A673 (cell line): ENCODE results near the gene UPK2. TPM values are rescaled to one million over a fixed set of nuclear protein-coding genes. Genes with fewer than 3 reads are reported as not detected.

Source experiments
- BruUV-seq: library from RNA; stranded (reverse); fragments of 400-500 nt; replicated peaks from 2 replicates; lab custom pipeline; 2021; lab: Mats Ljungman, UMichigan
- CTCF ChIA-PET: fragments of 300-600 bp; sonication (Branson Sonifier 250); formaldehyde crosslinking; loops from one replicate; lab custom pipeline; 2022; ENCODE audit warnings: antibody characterized with exemption; lab: Charles Lee
- POLR2A ChIA-PET: fragments of 300-600 bp; sonication (Branson Sonifier 250); formaldehyde crosslinking; loops from one replicate; lab custom pipeline; 2022; ENCODE audit warnings: antibody characterized with exemption; ENCODE audit not compliant: low non-redundant PET; lab: Charles Lee
- DNase-seq: peaks from one replicate; pipeline ENCODE4 v3.0.0-alpha.2; 2015; ENCODE audit warnings: low spot score
- H3K27ac ChIP-seq: fragments of 200-600 bp; sonication (generic); 2 replicates; pipeline ENCODE4 v1.5.1; 2016; ENCODE audit warnings: mixed run types, low read depth, mild to moderate bottlenecking, mixed read lengths, antibody characterized with exemption, low read length; ENCODE audit not compliant: poor library complexity, severe bottlenecking
- H3K27me3 ChIP-seq: fragments of 200-600 bp; sonication (generic); replicated peaks from 2 replicates; pipeline ENCODE4 v1.6.1; 2017; ENCODE audit warnings: mixed run types, low read depth, mild to moderate bottlenecking, mixed read lengths, antibody characterized with exemption, low read length; ENCODE audit not compliant: insufficient read depth, poor library complexity
- H3K36me3 ChIP-seq: fragments of 200-600 bp; sonication (generic); 2 replicates; pipeline ENCODE4 v1.6.1; 2016; ENCODE audit warnings: mixed run types, mild to moderate bottlenecking, mixed read lengths, antibody characterized with exemption, low read length; ENCODE audit not compliant: insufficient read depth, poor library complexity, severe bottlenecking
- H3K4me1 ChIP-seq: fragments of 200-600 bp; sonication (generic); 2 replicates; pipeline ENCODE4 v1.6.1; 2017; ENCODE audit warnings: mixed run types, mild to moderate bottlenecking, mixed read lengths, antibody characterized with exemption, low read length; ENCODE audit not compliant: insufficient read depth, poor library complexity, severe bottlenecking
- H3K4me3 ChIP-seq: fragments of 200-600 bp; sonication (generic); 2 replicates; pipeline ENCODE4 v1.5.1; 2016; ENCODE audit warnings: low read depth, mixed run types, mild to moderate bottlenecking, mixed read lengths, low read length; ENCODE audit not compliant: poor library complexity, severe bottlenecking
- H3K9me3 ChIP-seq: fragments of 200-600 bp; sonication (generic); 2 replicates; pipeline ENCODE4 v1.6.1; 2016; ENCODE audit warnings: mixed run types, low read depth, mild to moderate bottlenecking, mixed read lengths, antibody characterized with exemption, low read length; ENCODE audit not compliant: poor library complexity, severe bottlenecking
- CTCF ChIP-seq: fragments of 300-800, 200-600 bp; sonication (generic); conservative IDR thresholded peaks from 2 replicates; pipeline ENCODE4 v1.5.1; 2017; ENCODE audit warnings: low read depth, mild to moderate bottlenecking, antibody characterized with exemption, low read length, moderate library complexity, mixed read lengths
- EZH2 ChIP-seq: fragments of 200-600 bp; sonication (generic); IDR thresholded peaks from 2 replicates; pipeline ENCODE4 v1.6.1; 2017; ENCODE audit warnings: borderline replicate concordance, low read depth, mild to moderate bottlenecking, mixed read lengths, antibody characterized with exemption, low read length; ENCODE audit not compliant: poor library complexity, severe bottlenecking
- intact Hi-C: fragments of 100-400 bp; cut with micrococcal nuclease; formaldehyde crosslinking; loops from one replicate; pipeline ENCODE4 v1.10.0; 2022; ENCODE audit not compliant: unreplicated experiment
- total RNA-seq: library from RNA; stranded (reverse); gene quantifications from 2 replicates; pipeline ENCODE4 v1.2.3, GENCODE V29; 2021

Gene UPK2
- total RNA-seq, 1 experiment from 2014 or later: not detected

- no TSS peak for BruUV-seq
- DNase-seq: peak; percentile 77
- Histone ChIP-seq H3K27ac (no peak overlapping the region), H3K36me3 (no peaks in the 10 kb centered on the region), H3K9me3 (no peaks in the 10 kb centered on the region), H3K4me3 (no peak overlapping the region), H3K4me1 (peaks cover 9% of the 10 kb centered on the region), H3K27me3 (no peaks in the 10 kb centered on the region)
- ChIA-PET CTCF (no interaction called here), POLR2A (no interaction called here)
- intact Hi-C loops: no loop called here
- TF ChIP-seq EZH2: no peak
- TF ChIP-seq CTCF: no peak
These were observed 16.0 kb upstream of the UPK2 start for GRCh38 chr11:118939953-118940598.

DNA sequence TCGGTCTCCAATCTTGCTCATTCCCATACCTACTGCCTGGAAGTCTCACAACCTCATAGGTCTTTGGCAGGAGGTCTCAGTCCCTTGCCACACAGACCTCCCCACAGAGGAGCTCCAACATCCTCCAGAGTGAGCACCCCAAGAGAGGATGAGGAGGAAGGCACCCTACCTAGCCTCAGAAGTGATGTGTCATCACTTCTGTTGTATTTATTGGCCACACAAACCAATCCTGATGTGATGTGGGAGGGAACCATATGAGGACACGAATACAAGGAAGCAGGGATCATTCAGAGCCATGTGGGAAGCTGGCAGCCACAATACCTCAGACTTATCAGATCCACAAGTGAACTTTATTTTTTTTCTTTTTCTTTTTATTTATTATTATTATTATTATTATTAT, 9.0 kb upstream of the UPK2 start:
- CTCF ChIA-PET: no interaction called here
- no peak for DNase-seq

DNA sequence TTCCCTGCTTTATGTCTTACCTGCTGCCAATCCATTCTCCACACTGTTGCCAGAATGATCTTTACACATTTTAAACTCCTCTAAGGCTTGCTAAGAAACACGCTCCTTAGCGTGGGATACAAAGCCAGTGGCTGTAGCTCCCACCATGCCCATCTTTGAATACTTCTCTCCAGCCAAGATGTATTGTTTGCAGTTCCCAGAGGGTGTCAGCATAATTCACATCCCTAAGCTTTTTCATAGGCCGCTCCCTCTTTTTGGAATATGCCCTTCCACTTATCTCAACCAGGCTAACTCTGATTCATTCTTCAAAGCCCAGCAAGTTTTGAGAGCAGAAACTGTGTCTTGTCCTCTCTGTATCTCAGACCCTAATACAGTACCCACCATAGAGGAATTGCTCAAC, 8.1 kb upstream of the UPK2 start:
- DNase-seq: no peak
- POLR2A ChIA-PET: no interaction called here
- no TSS peak for BruUV-seq
- no peak overlapping the region for H3K27ac ChIP-seq
- no peaks in the 10 kb centered on the region for H3K27me3 ChIP-seq
- intact Hi-C loops: no loop called here
- no peak overlapping the region for H3K4me3 ChIP-seq
- H3K36me3 ChIP-seq: no peaks in the 10 kb centered on the region
- H3K4me1 ChIP-seq: no peaks in the 10 kb centered on the region
- no peak for TF ChIP-seq CTCF
- TF ChIP-seq EZH2: no peak
- CTCF ChIA-PET: no interaction called here
- H3K9me3 ChIP-seq: no peaks in the 10 kb centered on the region

More for the DNA sequence above, 9.0 kb upstream of the UPK2 start:
- Histone ChIP-seq H3K4me3 (no peak overlapping the region), H3K27me3 (no peaks in the 10 kb centered on the region), H3K36me3 (no peaks in the 10 kb centered on the region), H3K27ac (no peak overlapping the region), H3K4me1 (no peaks in the 10 kb centered on the region), H3K9me3 (no peaks in the 10 kb centered on the region)
- intact Hi-C loops: no loop called here
- no peak for TF ChIP-seq EZH2
- no peak for TF ChIP-seq CTCF
- no TSS peak for BruUV-seq
- POLR2A ChIA-PET: no interaction called here
